ENCODE results near the gene FMNL2.

DNA sequence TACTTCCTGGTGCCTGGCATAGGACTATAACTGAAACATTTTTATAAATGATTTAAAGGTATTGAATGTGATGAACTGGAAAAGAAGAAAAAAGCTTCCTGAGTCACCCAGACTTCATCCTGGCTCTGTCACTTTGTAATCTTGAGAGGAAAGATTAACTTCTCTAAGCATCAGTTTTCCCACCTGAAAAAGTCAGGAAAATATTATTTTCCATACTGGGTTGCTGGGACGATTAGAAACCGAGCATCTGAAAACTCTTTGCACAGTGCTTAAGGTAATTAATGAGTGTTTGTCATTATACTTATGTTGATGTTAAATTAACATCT, 71.8 kb downstream of the FMNL2 start:
- TF ChIP-seq, protein P1, sequence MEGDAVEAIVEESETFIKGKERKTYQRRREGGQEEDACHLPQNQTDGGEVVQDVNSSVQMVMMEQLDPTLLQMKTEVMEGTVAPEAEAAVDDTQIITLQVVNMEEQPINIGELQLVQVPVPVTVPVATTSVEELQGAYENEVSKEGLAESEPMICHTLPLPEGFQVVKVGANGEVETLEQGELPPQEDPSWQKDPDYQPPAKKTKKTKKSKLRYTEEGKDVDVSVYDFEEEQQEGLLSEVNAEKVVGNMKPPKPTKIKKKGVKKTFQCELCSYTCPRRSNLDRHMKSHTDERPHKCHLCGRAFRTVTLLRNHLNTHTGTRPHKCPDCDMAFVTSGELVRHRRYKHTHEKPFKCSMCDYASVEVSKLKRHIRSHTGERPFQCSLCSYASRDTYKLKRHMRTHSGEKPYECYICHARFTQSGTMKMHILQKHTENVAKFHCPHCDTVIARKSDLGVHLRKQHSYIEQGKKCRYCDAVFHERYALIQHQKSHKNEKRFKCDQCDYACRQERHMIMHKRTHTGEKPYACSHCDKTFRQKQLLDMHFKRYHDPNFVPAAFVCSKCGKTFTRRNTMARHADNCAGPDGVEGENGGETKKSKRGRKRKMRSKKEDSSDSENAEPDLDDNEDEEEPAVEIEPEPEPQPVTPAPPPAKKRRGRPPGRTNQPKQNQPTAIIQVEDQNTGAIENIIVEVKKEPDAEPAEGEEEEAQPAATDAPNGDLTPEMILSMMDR (IDR thresholded peaks at IDR 0.05; ENCODE audit: insufficient read depth, low read depth, low read length) = no peak
- no peak for TF ChIP-seq EZH2 (IDR thresholded peaks at IDR 0.05; ENCODE audit: insufficient read depth, low read length)

All from astrocyte (in vitro differentiated cells and primary cell).